GM20000 (cell line): ENCODE results near the gene CORT.
A peak's percentile ranks its signal among the peaks of the same experiment; 100 is the strongest.
"Not testable (repeated sequence)": the region's sequence is repeated elsewhere in the genome, so short reads cannot be mapped to it uniquely, and the experiment has no call there.

Experiments used
- DNase-seq: peaks from one replicate; pipeline ENCODE4 v3.0.0; 2012; ENCODE audit warnings: low spot score
- TF ChIP-seq, protein P1 (sequence below): IDR thresholded peaks from 2 replicates; pipeline ENCODE4 v1.5.1; 2012; ENCODE audit warnings: mild to moderate bottlenecking, control low read depth; ENCODE audit errors: extremely low read depth, missing control alignments

CORT gene

DNA sequence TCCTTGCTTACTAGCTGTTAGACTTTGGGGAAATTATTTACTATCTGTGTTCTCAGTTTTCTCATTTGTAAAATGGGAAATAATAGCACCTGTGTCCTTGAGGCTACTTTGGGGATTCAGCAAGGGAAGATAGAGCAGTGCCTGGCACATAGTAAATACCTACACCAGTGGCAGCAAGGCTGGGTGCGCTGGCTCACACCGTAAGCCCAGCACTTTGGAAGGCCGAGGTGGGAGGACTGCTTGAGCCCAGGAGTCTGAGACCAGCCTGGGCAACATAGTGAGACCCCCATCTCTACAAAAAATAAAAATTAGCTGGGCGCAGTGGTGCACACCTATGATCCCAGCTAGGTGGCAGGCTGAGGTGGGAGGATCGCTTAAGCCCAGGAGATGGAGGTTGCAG, 28.2 kb upstream of the CORT start:
- no peak for DNase-seq
- TF ChIP-seq, protein P1, sequence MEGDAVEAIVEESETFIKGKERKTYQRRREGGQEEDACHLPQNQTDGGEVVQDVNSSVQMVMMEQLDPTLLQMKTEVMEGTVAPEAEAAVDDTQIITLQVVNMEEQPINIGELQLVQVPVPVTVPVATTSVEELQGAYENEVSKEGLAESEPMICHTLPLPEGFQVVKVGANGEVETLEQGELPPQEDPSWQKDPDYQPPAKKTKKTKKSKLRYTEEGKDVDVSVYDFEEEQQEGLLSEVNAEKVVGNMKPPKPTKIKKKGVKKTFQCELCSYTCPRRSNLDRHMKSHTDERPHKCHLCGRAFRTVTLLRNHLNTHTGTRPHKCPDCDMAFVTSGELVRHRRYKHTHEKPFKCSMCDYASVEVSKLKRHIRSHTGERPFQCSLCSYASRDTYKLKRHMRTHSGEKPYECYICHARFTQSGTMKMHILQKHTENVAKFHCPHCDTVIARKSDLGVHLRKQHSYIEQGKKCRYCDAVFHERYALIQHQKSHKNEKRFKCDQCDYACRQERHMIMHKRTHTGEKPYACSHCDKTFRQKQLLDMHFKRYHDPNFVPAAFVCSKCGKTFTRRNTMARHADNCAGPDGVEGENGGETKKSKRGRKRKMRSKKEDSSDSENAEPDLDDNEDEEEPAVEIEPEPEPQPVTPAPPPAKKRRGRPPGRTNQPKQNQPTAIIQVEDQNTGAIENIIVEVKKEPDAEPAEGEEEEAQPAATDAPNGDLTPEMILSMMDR = no peak

DNA sequence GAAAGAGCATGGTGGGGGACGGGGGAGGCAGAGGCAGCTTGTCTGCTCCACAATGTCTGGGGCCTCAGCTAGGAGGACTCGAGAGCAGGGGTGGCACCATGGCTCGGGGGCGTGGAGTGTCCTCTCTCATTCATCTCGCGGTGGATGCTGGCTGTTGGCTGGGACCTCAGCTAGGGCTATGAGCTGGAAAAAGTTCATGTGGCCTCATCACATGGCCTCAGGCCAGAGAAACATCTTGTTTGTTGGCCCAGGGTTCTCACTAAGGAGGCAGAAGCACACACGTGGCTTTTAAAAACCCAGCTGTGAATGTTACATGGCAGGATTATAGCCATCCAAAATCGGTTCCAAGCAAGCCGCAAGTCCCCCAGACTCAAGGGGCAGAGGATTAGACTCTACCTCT, 25.8 kb upstream of the CORT start:
- TF ChIP-seq, protein P1 = no peak
- DNase-seq = no peak

DNA sequence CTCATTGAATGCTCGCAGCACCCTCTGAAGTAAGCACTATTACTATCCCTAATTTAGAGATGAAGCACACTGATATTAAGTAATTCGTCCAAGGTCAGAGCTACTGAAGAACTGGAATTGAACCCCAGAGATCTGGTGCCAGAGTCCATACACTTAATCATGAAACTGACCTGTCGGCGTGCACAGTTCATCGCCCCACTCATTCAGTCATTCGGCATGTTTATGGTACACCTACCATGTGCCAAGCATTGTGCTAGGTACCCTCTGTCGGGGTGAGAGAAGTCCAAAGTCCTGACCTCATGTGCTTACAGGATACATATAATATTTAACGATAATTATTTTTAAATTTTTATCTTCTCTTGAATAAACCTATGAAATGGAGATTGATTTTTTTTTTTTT, 25.2 kb upstream of the CORT start:
- TF ChIP-seq, protein P1 = no peak
- no peak for DNase-seq

DNA sequence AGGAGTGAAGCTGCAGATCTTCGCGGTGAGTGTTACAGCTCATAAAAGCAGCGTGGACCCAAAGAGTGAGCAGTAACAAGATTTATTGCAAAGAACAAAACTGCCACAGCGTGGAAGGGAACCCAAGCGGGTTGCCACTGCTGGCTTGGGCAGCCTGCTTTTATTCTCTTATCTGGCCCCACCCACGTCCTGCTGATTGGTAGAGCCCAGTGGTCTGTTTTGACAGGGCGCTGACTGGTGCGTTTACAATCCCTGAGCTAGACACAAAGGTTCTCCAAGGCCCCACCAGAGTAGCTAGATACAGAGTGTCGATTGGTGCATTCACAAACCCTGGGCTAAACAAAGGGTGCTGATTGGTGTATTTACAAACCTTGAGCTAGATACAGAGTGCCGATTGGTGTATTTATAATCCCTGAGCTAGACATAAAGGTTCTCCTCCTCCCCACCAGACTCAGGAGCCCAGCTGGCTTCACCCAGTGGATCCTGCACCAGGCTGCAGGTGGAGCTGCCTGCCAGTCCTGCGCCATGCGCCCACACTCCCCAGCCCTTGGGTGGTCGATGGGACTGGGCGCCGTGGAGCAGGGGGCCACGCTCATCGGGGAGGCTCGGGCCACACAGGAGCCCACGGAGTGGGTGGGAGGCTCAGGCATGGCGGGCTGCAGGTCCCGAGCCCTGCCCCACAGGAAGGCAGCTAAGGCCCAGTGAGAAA, 23.9 kb upstream of the CORT start:
- DNase-seq = not testable (repeated sequence)

DNA sequence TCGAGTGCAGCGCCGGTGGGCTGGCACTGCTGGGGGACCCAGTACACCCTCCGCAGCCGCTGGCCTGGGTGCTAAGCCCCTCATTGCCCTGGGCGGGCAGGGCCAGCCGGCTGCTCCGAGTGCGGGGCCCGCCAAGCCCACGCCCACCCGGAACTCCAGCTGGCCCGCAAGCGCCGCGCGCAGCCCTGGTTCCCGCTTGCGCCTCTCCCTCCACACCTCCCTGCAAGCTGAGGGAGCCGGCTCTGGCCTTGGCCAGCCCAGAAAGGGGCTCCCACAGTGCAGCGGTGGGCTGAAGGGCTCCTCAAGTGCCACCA, 23.3 kb upstream of the CORT start:
- not testable (repeated sequence) for DNase-seq

DNA sequence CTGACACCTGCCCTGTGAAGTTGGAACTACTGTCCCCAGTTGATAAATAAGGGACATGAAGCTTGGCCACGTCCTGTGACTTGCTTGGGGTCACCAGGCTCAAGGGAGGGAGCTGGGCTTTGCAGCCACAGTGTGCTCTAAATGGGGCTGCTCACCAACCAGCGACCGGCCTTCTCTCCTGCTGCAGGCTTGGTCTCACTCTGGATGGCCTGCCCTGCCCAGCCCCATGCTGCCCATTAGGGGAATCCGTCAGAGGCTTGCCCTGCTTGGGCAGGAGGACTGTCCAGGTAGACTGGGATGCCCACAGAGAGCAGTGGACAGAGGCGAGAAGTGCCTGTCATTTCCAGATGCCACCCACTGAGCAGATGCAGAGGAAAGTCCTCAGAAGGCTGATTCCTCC, 20.8 kb upstream of the CORT start:
- TF ChIP-seq, protein P1 = no peak
- peak; percentile 17 for DNase-seq

DNA sequence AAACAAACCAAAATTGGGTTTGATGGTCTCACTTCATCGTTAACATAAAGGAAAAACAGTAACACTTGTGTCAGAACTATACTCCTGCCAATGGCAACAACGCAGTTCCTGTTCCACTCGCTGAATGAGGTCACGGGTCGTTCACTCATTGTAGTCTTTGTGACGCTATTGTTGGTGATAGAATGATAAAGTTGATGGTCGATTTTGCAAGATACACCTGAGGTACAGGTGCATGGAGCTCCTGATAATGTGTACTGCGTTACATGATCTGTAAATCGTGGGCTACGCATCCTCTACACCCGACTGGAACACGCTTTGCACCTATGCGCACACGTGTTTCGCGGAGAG, 20.0 kb upstream of the CORT start:
- peak; percentile 38 for DNase-seq
- TF ChIP-seq, protein P1 = no peak

DNA sequence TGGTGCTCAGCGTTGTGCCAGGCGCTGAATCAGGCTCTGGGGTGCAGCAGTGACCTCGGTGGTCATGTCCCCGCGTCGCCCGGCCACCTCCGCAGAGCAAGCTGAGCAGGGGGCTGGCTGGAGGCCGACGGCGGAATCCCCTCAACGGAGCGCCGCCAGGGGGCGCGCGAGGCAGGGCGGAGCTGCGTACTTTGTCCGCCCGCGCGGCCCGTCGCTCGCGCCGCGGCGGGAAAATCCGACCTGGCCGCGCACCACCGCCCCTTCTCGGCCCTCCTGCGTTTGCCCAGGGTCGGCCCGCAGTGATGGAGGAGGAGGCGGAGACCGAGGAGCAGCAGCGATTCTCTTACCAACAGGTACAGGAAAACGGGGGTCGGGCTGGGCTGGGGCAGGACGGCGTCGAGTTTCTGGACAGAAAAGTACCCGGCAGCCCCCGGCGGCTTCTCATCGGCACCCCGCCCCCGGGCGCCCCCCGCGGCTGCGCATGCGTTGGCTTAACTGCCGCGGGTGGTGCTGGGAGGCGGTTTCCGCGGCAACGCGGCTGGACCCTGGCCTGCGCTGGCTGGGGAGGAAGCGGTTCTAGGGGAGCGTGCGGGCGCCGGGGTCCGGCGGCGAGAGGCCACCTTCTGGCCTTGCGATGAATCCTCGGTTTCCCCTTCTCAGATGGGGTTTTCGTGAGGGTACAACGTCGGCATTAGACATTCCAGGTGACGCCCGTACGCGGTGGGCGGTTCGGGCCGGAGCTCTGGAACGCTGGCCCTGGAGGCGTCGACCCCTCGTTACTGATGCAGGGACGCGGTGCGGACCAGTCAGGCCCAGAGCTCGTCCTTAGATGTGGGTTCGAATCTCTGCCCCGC, 19.4 kb upstream of the CORT start, which contains the start of gene CENPS:
TSS of gene CENPS (plus strand) at position 218 of the 854 bp plus-strand sequence. CDS start at position 303, 85 bp downstream.
- TF ChIP-seq, protein P1 = peak; percentile 85
- peak; percentile 99 for DNase-seq
